ENCODE measurements around the gene POLD2. TPM values are rescaled to one million over a fixed set of nuclear protein-coding genes. Genes with fewer than 3 reads are reported as not detected.

The POLD2 gene
- 148 TPM in 2 replicates for total RNA-seq (2021; fragmentation: NEBNext Ultra II Directional; extraction: Animal tissue kit (Norgen Biotek cat#: 25700))
- 214 and 289 TPM in 2 replicates for polyA plus RNA-seq (2011; rRNA removed)
- 206 TPM for polyA plus RNA-seq (2011; cell fraction: cytosol; rRNA removed)
- 348 TPM for polyA plus RNA-seq (2011; cell fraction: nucleus; rRNA removed)
- polyA plus RNA-seq (2012, experiment 1 of 2) = 147 to 186 TPM (median 179 TPM) in 4 replicates
- 203 TPM for polyA plus RNA-seq (2012, experiment 2 of 2)
- 97.2 TPM for polyA plus RNA-seq (2013, experiment 1 of 2)
- 100 TPM for polyA plus RNA-seq (2013, experiment 2 of 2)
- 98.1 and 115 TPM in 2 replicates for polyA minus RNA-seq (2011; rRNA and poly(A)+ RNA removed)
- 58.5 TPM for polyA minus RNA-seq (2011; cell fraction: cytosol; rRNA and poly(A)+ RNA removed)
- 88.3 TPM for polyA minus RNA-seq (2011; cell fraction: nucleus; rRNA and poly(A)+ RNA removed)
- long read RNA-seq, experiment 1, transcript POLD2-218 (11 exons, 1,619 nt) = major isoform, 22 of 147 reads
- long read RNA-seq, experiment 1, partial matches to known transcripts = 109 of 147 reads
- long read RNA-seq, experiment 1, other reads (novel, unspliced or antisense) = 13 of 147 reads
- long read RNA-seq, experiment 2, transcript POLD2-207 (11 exons, 1,659 nt) = minor isoform, 11 of 119 reads
- long read RNA-seq, experiment 2, transcript POLD2-218 (11 exons, 1,619 nt) = major isoform, 82 of 119 reads
- long read RNA-seq, experiment 2, partial matches to known transcripts = 7 of 119 reads
- long read RNA-seq, experiment 2, other reads (novel, unspliced or antisense) = 18 of 119 reads

GRCh38 chr7:44123190-44124003 is at the start of gene POLD2:
Gene POLD2 (minus strand): TSS chr7:44123548. CDS start chr7:44122053, 1,495 bp downstream.
- H2BK15ac ChIP-seq (ENCODE audit: low read length) = 0 out of 2 replicates have a peak within 1 kb of the TSS, but pooled peaks have one; percentile 46
- no peaks in the 10 kb centered on the region for H3K9me3 ChIP-seq (ENCODE audit: insufficient read depth in 2 of 2, low read depth in 1 of 2, low read length in 1 of 2)
- ChIA-PET CTCF (ENCODE audit: partially characterized antibody) (interaction anchor here (0.8 to 6.2 kb wide), 10 partner anchors 8 to 103 kb away, joined by 3 to 27 read pairs (median 4); no protein-coding TSS in a partner anchor), POLR2A (ENCODE audit: partially characterized antibody) (interaction anchor here (0.8 to 5.4 kb wide), 16 partner anchors 8 to 78 kb away, joined by 3 to 50 read pairs (median 5); partner anchors contain the start of gene PGAM2)
- FAIRE-seq = no peak
- H4K8ac ChIP-seq (ENCODE audit: extremely low read depth, insufficient read depth, low read length) = peak within 1 kb of the TSS; percentile 84
- H3K4ac ChIP-seq (replicated peaks; ENCODE audit: insufficient read length, low read depth, low read length) = peak within 1 kb of the TSS; percentile 91
- 0 out of 2 replicates have a peak within 1 kb of the TSS, but pooled peaks have one; percentile 78 for H3K18ac ChIP-seq (ENCODE audit: extremely low read depth, low read length)
- peaks cover 3 to 16% of the 10 kb centered on the region in 2 experiments; a peak in 3 of 4 replicates for H3K79me2 ChIP-seq (ENCODE audit: control insufficient read depth in 1 of 2, insufficient read depth in 2 of 2, low read length in 2 of 2)
- peak within 1 kb of the TSS; percentile 74 to 85 (median 76) for H3K4me3 ChIP-seq (ENCODE audit: extremely low read depth in 1 of 4, insufficient read depth in 2 of 4, low read depth in 3 of 4, low read length in 4 of 4)
- H2BK120ac ChIP-seq (replicated peaks; ENCODE audit: low read depth, low read length) = no peak within 1 kb of the TSS
- peaks cover 0 to 4% (median under 1%) of the 10 kb centered on the region in 4 experiments; a peak in 4 of 7 replicates for H3K27me3 ChIP-seq (replicated peaks in 1 of 4; ENCODE audit: control insufficient read depth in 3 of 4, extremely low read depth in 1 of 4, insufficient read depth in 3 of 4, low read length in 3 of 4)
- H2BK5ac ChIP-seq (ENCODE audit: low read depth, low read length) = peak within 1 kb of the TSS; percentile 66; the same call in 1 of the 2 replicates
- WGBS, 2 experiments (ENCODE audit: extremely low coverage in 1 of 2, insufficient coverage in 1 of 2, insufficient read length in 1 of 2, insufficient replicate concordance in 2 of 2, low coverage in 1 of 2, low lambda C conversion rate in 2 of 2, missing lambda C conversion rate in 1 of 2) = 2% methylated on average over 65 of the region's 86 CpGs; no CpG with 5 or more reads in 1 of the 2 experiments
- peak within 1 kb of the TSS; percentile 81 for H4K5ac ChIP-seq (ENCODE audit: insufficient read length, low read depth, low read length)
- H2AK5ac ChIP-seq (ENCODE audit: low read depth, low read length) = 0 out of 2 replicates have a peak within 1 kb of the TSS, but pooled peaks have one; percentile 93
- H4K91ac ChIP-seq (replicated peaks; ENCODE audit: insufficient read length, low read length) = peak within 1 kb of the TSS; percentile 15
- H2AFZ ChIP-seq (ENCODE audit: low read length) = peak within 1 kb of the TSS; percentile 95; the same call in 1 of the 2 replicates
- H3K4me1 ChIP-seq (replicated peaks in 1 of 4; ENCODE audit: control insufficient read depth in 3 of 4, insufficient read depth in 4 of 4, low read length in 3 of 4) = peaks cover 0 to 7% (median 3%) of the 10 kb centered on the region in 4 experiments; a peak in 4 of 7 replicates
- H3K79me1 ChIP-seq (ENCODE audit: low read depth, low read length) = peaks cover 10% of the 10 kb centered on the region
- peak; percentile 73 to 96 for DNase-seq (ENCODE audit: low read depth in 1 of 2, low spot score in 2 of 2)
- H3K36me3 ChIP-seq (ENCODE audit: control insufficient read depth in 2 of 4, insufficient read depth in 4 of 4, low read length in 3 of 4) = peaks cover 10 to 33% (median 13%) of the 10 kb centered on the region in 4 experiments; a peak in 6 of 8 replicates
- no peak within 1 kb of the TSS for H3K23ac ChIP-seq (ENCODE audit: insufficient read length)
- H3K14ac ChIP-seq (ENCODE audit: insufficient read length) = no peak within 1 kb of the TSS
- no peak within 1 kb of the TSS for H2BK20ac ChIP-seq (ENCODE audit: low read length)
- H2BK12ac ChIP-seq (ENCODE audit: low read depth, low read length) = no peak within 1 kb of the TSS
- peak within 1 kb of the TSS; percentile 79 to 95 for H3K4me2 ChIP-seq (ENCODE audit: insufficient read depth in 1 of 2, low read depth in 2 of 2, low read length in 2 of 2)
- H3K23me2 ChIP-seq (ENCODE audit: low read depth, low read length) = peaks cover 9% of the 10 kb centered on the region
- peak within 1 kb of the TSS; percentile 15 to 78 (median 68) for H3K9ac ChIP-seq (replicated peaks in 1 of 4; ENCODE audit: extremely low read depth in 1 of 4, low read depth in 3 of 4, low read length in 3 of 4)
- H4K20me1 ChIP-seq (replicated peaks in 1 of 2; ENCODE audit: control insufficient read depth in 1 of 2, insufficient read depth in 2 of 2, low read length in 2 of 2) = peaks cover 4 to 6% of the 10 kb centered on the region in 2 experiments
- peak within 1 kb of the TSS; percentile 75 for H3K56ac ChIP-seq (replicated peaks; ENCODE audit: insufficient read length, low read depth, low read length)
- peak within 1 kb of the TSS; percentile 70; the same call in 1 of the 2 replicates for H3K27ac ChIP-seq (ENCODE audit: low read depth, low read length)
- TF ChIP-seq YY1 (IDR thresholded peaks at IDR 0.05; ENCODE audit: low read depth, low read length) (peak; percentile 76), ASH2L (IDR thresholded peaks at IDR 0.05; ENCODE audit: low read length) (peak; percentile 64), MAX (IDR thresholded peaks at IDR 0.05) (peak; percentile 81), TBP (IDR thresholded peaks at IDR 0.05; ENCODE audit: low read depth, low read length) (peak; percentile 49; the same call in 1 of the 2 replicates), RBBP5 (IDR thresholded peaks at IDR 0.05; ENCODE audit: borderline replicate concordance, low read depth, low read length) (no peak; the same call in 1 of the 2 replicates), RXRA (IDR thresholded peaks at IDR 0.05; ENCODE audit: insufficient read depth, low read depth, low read length) (no peak)

Data from H1 (cell line).